HG03558 (cell line): ENCODE measurements around the gene PRKCZ.

ENCODE experiments used
- ATAC-seq: cut with Tn5 transposase; IDR thresholded peaks from one replicate; pipeline ENCODE4 v1.9.1; 2021; ENCODE audit warnings: moderate number of reproducible peaks; ENCODE audit not compliant: unreplicated experiment; ENCODE audit errors: extremely low read depth

PRKCZ gene

DNA sequence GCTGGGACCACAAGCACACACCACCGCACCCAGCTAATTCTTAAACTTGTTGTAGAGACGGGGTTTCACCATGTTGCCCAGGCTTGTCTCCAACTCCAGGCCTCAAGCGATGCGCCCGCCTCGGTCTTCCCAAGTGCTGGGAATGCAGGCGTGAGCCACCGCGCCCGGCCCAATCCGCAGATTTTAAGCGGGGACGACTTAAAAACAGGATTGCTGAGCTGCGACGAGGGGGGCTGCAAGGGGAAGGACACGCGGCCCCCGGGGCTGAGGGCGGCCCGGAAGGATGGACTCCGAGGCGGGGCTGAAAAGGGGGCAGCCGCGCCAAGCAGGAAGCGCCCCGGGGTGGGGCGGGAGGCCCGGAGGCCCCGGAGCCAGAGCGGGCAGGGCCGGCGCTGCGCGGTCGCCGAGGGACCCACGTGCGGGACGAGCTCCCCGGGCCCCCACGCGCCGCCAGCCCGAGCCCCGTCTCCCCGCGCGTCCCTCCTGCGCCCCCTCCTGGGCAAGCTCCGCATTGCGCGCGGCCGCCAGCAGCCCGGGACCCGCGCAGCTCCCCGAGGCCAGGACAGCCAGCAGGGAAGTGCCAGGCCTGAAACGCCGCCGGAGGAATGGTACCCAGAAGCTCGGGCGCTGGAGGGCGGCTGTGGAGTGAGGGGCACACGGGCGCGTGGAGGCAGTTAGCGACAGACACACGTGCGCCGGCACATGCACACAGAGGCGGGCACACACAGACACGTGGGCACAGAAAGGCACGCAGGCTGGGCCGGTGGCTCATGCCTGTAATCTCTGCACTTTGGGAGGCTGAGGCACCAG is 5.5 kb upstream of the PRKCZ start:
- ATAC-seq, result no peak

DNA sequence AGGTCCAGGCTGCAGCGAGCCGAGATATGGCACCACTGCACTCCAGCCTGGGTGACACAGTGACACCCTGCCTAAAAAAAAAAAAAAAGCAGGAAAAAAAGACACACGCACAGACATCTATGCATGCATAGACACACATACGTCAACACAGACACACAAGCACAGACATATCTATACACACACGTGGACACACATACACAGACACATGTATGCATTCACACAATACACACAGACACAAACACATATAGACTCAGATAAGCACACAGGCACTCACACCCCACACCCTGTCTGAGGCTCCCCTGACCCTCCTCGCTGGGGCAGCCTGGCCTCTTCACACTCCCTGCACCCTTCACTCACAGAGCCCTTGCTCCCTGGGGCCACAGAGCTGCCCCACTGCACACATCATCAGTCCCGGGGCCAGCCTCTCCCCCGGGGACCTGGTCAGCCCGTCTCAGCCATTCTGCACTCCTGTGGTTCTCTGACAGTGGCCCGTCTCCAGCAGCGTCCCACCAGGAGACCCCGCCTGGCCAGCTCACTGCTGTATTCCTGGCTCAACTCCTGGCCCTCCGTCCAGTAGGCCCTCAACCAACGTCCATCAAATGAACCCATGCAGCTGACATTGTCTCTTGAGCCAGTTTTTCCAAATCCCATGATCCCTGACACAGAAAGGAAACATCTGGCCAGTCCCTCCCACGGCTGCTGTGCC is 4.6 kb upstream of the PRKCZ start:
- ATAC-seq, result no peak

DNA sequence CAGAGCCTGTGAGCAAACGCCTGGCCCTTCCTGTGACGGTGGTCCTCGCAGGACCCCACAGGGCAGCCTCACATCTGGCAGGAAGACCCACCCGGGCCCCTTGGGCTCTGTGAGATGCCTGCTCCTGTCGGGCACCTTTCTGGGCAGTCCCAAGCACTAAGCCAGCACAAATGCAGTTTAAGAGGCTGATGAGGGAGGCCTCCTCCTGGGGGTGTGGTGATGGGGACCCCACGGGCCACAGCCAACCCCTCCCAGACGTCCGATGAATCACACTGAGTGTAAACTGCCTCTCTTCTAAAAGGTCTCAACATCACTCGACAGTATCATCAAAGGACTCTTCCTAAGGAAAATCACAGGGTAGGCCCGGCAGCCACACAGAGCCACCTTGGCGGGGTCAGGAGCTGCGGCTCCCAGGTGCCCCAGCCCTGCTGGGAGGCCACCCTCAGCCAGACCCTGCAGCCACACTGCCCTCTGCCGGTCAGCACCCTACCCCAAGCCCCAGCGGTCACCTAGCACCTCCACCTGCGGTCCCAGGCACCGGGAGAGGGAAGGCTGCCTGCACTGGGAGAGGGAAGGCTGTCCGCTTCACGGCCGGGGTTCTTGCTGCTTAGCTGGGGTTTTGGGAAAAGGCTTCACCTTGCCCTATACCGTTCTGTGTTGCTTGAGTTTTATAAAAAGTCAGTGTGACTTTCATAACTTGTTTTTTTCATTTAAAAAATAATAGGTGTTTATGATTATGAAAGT is 3.9 kb upstream of the PRKCZ start:
- no peak for ATAC-seq

DNA sequence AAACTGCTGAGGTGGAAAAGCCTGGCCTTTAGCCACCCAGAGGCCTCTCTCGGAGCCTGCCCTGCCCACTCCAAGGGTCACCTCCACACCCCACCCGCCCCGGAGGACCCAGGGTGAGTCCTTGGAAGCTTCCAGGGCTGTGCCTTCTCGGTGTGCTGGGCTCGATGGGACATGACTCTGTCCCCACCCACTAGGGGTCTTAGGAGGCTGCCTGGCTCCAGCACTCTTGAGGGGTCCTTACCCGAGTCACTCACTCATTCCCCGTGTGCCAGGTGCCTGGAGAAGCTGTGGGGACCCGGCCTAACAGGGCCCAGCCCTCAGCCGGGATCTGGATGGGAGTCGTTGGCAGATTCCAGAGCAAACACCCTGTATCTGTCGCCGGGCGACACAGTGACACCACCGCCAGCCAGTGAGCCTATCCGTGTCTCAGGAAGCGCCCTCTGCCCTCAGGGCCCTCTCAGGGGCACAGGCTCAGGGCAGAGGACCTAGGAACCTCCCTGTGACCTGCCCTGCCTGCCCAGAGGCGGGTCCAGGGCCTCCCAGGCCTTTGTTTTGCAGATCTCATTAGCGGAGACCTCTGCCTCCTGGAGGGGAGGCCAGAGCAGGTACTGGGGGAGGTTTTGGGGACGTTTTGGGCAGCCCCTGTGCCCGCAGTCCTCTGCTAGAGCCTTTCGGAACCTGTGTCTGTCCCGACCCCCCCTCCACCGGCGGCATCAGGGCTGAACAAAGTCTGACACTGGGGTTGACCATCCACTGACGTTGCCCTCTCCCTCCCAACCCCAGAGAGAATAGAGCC is 3.1 kb upstream of the PRKCZ start:
- ATAC-seq, result no peak

DNA sequence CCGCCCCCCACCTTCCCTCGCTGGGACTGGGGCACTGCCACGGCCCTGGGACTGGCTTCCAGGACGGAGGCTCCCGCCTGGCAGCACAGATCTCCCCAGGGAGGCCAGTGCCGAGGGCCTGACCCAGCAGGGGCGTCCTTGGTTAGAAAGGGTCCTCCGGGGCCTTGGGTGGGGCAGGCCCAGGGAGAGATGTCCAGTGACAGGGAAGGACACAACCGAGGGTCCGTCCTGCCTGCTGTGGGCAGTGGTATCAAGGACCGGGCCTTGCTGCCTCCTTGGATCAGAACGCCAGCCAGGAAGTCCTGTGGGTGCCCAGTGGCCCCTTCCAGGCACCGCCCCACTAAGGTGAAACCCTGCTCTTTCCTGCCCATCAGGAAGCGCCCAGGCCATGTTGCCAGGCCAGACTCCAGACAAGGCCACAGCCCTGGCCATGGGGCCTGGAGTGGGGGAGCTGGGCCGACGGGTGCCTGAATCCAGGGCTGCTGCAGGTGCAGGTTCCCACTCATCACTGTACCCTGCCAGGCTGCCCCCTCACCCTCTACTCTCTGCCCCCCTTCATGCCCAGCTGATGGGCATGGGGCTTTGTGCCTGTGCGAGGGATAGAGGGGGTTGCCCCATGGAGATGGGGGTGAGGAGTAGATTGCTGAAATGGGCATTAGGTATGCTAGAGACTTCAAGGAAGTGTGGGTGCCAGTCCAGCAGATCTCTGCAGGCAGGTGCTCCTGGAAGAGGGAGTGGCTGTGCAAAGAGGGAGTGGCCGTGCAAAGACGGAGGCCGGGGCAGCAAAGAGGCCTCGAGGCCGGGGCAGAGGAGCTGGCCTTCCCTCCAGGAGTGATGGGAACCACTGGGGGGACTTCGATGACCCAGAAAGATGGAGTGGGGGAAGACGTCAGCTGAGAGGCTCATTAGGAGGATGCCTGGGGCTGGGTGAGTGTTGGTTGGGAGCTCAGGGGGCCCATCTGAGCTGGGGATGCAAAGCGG is 2.2 kb upstream of the PRKCZ start:
- no peak for ATAC-seq

DNA sequence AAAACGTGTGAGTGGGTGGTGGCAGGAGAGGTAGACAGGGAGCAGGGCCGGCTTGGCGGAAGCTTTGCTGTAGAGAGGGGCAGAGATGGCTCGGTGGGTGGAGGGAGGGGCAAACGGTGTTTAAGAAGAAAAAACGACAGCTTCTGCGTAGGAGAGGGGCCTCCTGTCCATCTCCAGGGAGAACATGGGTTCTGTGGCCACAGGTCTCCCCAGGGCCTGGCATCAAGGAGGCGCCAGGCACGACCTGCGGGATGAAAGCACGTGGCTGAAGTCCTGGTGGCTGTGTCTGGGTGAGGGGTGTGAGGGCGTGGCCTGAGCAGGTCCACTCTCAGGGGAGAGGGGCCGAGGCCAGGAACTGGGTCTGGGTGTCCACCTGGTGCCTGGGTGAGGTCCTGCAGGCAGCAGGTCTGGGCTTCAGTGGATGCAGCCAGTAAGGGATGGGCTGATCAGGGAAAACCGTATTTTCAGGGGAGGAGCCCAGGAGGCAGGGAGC is 940 bp upstream of the PRKCZ start:
- ATAC-seq, result no peak

DNA sequence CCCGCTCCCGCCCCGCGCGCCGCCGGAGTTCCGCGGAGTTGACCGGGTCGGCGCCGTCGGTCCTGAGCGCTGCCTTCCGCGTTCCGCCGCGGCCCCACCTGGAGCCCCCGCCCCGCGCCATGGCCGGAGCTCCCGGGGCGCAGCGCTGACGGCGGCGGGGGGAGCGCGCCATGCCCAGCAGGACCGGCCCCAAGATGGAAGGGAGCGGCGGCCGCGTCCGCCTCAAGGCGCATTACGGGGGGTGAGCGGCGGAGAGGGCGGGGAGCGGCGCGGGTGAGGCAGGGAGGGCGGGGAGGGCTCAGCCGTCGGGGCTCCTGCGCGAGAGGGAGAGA is 216 bp downstream of the PRKCZ start:
- ATAC-seq, result no peak

DNA sequence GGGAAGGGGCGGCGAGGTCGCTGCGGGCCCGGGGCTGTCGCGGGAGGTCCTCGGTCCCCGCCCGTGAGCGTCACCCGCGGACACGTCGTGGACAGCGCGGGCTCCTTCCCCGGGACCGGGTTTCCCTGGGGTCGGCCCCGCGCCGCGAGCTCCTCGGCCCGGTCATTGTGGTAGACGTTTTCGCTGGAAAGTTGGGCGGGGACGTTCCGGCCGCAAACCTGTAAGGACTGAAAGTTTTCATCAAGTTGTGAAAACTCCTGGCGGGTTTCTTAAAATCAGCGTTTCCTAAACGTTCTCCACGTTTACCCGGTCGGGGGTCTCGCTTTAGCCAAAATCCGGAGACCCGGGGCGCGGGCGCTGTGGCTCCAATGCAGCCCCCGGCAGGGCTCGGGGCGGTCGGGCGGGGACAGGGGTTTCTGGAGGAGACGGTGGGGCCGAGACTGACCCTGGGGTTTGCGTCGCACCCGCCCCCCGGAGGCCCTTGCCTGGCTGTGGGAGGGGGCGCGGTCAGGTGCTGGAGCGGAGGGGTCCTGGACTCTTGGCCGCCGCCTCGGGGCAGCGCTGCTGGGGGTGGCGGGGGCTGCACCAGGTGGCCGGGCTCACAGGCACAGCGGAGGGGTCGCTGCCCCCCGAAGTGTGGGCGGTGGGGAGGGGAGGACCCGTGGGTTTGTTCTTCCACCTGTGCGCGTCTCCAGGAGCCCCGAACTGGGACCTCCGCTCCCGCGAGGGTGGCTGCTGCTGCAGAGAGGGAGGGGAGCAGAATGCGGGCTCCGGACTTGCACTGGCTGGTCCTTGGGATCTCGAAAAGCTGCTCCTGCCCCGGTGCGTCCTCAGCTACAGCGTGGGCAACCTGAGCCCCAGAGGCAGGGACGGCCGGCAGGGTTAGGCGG is 827 bp downstream of the PRKCZ start:
- ATAC-seq, result no peak

DNA sequence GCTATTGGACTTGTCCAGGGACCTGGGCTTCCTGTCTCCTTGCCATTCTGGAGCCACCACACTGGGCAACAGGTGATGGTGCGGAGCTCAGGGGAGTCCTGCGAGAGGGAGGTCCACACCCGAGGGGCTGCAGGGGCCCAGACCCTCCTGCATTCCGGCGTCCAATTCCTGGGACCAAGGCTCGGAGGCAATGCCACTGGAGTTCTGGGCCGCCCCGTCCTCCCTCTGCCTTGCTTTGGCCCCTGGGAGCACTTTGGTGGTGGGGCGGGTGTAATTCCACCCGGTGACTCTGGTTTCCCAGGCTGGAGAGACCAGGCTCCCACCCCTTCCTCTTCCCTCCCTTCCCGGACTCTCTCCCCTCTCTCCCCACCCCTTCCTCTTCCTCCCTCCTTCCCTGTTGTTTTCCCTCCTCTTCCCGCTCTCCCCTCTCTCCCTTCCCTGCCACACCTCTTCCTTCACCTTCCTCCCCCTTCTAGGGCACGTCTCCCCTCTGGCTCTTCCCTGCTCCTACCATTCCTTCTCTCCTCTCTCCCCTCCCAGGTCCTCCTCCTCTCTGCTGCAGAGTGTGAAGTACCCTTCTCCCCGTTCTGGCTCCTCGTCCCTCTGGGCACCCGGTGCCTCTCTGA is 2.0 kb downstream of the PRKCZ start:
- no peak for ATAC-seq

DNA sequence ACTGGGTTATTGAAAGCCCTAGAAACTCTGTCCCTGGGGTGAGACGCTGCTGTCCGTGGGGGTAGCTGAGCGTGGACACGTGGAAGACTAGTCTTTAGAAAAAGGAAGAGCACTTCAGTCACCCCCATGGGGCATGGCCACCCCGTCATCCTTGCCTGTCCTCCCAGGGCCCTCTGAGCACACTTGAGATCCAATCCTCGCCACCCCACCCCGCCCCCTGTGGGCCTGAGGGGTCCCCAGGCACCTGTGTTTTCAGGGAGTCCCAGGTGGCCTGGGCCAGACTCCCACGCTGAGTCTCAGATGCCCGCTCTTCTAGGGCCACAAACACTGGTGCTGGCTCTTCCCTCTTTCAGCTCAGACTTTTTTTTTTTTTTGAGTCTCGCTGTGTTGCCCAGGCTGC is 2.5 kb downstream of the PRKCZ start:
- ATAC-seq, result no peak

DNA sequence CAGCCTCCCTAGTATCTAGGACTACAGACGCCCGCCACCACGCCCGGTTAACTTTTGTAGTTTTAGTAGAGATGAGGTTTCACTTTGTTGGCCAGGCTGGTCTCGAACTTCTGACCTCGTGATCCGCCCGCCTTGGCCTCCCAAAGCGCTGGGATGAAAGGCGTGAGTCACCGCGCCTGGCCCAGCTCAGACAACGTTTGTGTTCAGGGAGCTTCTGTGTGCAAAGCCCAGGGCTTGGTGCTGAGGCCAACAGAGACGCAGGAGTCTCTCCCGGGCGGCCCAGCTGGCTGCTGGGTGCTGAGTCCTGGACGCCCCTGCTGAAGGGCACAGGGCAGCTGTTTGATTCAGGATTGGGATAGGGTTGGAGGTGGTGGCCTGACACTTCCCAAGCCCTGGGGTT is 3.0 kb downstream of the PRKCZ start:
- no peak for ATAC-seq

DNA sequence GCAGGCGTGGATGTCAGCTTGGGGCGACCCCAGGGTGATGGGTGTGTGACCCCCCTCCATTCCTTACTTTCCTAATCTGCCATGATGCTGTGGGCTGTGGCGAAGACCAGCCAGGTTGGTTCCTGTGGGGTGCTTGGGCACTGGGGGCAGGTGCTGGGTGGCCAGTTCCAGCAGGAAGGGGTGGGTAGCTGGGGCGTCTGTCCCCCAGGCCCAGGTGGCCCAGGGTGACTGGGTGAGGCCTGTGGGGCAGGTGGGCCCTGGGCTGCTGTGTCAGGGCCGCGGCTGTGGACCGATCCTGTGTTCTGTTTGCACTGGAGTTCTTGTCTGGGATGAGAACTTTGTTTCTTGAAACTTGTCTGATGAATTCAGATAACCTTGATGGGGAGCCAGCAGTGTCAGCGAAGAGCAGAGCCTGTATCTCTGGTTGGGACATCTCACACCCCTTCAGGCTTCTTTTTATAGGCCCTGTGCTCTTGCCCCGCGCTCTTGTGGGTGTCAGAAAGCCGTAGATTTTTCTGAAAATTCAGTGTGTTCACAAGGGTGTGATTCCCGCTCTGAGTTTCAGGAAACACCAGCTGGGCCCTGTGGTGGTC is 3.7 kb downstream of the PRKCZ start:
- ATAC-seq, result no peak

DNA sequence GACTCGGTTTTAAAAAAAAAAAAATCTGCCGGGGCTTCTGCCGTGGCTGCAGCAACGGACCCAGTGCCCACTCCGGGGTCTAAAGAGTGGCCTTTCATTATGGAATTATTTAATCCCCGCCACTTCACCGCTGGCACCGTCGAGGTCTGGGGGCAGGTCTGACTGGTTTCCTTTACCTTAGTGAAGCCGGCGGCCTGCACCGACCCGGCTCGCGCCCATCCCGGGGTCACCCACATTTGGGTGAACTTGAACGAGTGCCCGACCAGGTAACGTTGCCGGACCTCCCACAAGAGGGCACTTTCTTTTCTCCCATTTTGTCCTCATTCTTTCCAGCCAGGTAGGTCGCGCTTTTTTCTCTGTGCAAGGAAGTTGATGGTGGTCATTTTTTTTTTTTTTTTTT is 4.3 kb downstream of the PRKCZ start:
- ATAC-seq, result no peak

DNA sequence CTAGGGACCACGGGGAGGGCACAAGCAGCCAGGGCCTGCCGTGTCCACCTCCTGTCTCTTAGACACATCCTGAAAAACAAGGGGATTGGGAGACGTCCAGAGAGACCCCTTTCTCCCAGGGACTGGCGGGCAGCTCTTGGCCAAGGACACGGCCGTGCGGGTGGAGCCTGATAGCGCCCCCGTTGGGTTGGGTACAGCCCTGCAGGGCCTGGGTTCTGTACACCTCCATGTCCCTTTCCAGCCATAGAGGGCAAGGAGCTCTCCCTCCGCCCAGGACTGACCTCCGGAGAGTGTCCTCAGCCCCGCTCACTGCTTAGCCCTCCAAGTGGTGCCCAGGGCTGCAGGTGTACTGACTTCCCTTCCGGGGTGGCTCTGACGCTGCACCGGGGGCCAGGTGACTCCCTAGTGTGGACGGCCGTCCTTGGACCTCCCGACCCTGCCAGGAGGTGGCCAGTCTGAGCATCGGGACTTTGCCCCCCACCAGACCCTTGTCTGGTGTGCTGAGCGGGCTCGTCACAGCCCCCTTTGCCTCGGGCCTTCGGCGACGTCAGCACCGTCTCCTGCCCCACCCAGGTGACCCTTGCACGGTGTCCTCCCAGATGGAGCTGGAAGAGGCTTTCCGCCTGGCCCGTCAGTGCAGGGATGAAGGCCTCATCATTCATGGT is 5.8 kb downstream of the PRKCZ start:
- no peak for ATAC-seq

DNA sequence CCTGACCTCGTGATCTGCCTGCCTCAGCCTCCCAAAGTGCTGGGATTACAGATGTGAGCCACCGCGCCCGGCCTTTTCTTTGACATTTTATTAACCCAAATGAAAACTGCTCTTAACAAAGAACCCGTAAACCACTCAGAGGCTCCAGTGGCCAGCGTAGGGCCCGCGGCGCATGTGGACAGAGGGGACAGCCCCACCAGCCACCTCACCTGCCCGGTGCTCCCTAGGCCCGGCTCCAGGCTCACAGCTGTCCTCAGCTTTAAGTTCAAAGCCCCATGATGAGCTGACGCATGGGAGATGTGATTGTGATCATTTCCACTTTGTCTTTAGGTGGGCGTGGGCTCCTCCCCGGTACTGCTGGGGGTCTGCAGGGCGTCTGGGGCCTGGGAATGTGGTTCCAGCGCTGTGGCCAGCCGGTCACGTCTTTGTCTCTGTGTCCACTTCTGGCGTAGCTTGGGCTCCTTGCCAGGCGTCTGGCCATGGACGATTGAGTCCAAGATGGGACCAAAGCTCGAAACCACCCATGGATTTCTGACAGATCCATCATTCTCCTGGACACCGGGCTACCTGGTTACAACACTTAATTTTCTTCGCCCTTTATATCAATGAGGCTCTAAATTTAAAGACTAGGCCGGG is 6.9 kb downstream of the PRKCZ start:
- ATAC-seq, result no peak

DNA sequence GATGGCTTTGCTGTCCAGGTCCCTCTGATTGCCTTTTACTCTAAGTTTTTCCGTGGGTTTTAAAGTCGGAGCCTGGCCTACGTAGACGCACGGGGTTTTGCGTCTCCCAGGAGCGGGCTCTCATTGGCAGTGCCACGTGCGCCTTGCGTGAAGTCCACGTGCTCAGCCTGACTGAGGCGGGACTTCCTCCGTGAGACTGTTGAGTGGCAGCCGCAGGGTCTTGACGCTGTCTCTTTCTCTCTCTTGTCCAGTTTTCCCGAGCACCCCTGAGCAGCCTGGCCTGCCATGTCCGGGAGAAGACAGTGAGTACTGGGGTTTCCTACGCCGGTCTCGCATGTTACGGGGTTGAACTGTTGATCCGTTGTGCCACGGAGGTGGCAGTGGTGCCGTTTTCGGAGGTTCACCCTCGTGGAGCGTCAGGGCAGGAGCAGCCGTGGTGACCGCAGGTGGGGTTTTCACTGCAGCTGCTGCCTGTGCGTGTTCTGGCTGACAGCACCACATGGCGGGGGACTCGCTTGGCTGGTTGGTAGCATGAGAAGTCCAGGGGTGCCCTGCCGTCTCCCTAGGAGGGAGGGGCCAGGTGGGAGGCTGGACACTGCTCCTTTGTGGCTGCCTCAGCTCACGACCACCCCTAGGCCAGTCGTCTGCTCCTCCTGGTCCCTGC is 9.2 kb downstream of the PRKCZ start:
- ATAC-seq, result no peak
